GM12878 (cell line): Measurements from ENCODE around the gene FXYD6. TPM values are rescaled to one million over a fixed set of nuclear protein-coding genes. Genes with fewer than 3 reads are reported as not detected.

Experiments used
- ATAC-seq: fragments of 200-7000 bp; cut with Tn5 transposase; 3 replicates; pipeline ENCODE4 v1.9.1; 2020; ENCODE audit warnings: mild to moderate bottlenecking, moderate library complexity
- BruUV-seq: library from RNA; stranded (reverse); fragments of 400-500 nt; replicated peaks from 2 replicates; lab custom pipeline; 2021; lab: Mats Ljungman, UMichigan
- CTCF ChIA-PET: fragments of 300-600 bp; sonication (Branson Sonifier 250); formaldehyde crosslinking; extraction: SDS; loops from one replicate; lab custom pipeline; 2021; ENCODE audit warnings: inconsistent platforms; lab: Yijun Ruan, JAX
- POLR2A ChIA-PET: fragments of 350-600 bp; formaldehyde crosslinking; extraction: SDS; loops from one replicate; lab custom pipeline; 2021; ENCODE audit warnings: inconsistent platforms; lab: Charles Lee
- RAD21 ChIA-PET: fragments of 300-600 bp; sonication (Branson Sonifier 250); formaldehyde crosslinking; loops from one replicate; lab custom pipeline; 2023; ENCODE audit warnings: antibody characterized with exemption; ENCODE audit not compliant: unreplicated experiment; lab: Charles Lee
- SMC1A ChIA-PET: fragments of 300-600 bp; sonication (Branson Sonifier 250); formaldehyde crosslinking; loops from one replicate; lab custom pipeline; 2023; ENCODE audit not compliant: unreplicated experiment, uncharacterized antibody; lab: Charles Lee
- DNase-seq: peaks from one replicate; pipeline ENCODE4 v3.0.0-alpha.2; 2011; ENCODE audit warnings: low read depth, low spot score
- FAIRE-seq: peaks from 3 replicates; lab custom pipeline; 2011; peaks lifted over from hg19 to GRCh38; lab: Jason Lieb, UNC
- H2AFZ ChIP-seq: 2 replicates; pipeline ENCODE4 v1.6.0; 2011; ENCODE audit warnings: low read depth, low read length, control low read depth; ENCODE audit not compliant: control insufficient read depth
- H3K27ac ChIP-seq: 2 replicates; pipeline ENCODE4 v1.5.1; 2011; ENCODE audit warnings: control low read depth; ENCODE audit not compliant: control insufficient read depth, insufficient read depth
- H3K27me3 ChIP-seq, 2 experiments: replicated peaks in 1 of 2; 2 replicates each; pipeline versions ENCODE4 v1.6.0 to v1.6.1; 2011; ENCODE audit warnings: low read length in 1 of 2; ENCODE audit not compliant: control insufficient read depth in 2 of 2, insufficient read depth in 2 of 2
- H3K36me3 ChIP-seq, 2 experiments: 2 replicates each; pipeline ENCODE4 v1.5.1; 2011; ENCODE audit warnings: low read length in 1 of 2; ENCODE audit not compliant: control insufficient read depth in 2 of 2, insufficient read depth in 2 of 2
- H3K4me1 ChIP-seq: 2 replicates; pipeline ENCODE4 v1.6.1; 2011; ENCODE audit warnings: mild to moderate bottlenecking, low read length, moderate library complexity, mixed read lengths; ENCODE audit not compliant: control insufficient read depth, insufficient read depth
- H3K4me2 ChIP-seq: 2 replicates; pipeline ENCODE4 v1.6.0; 2011; ENCODE audit warnings: control low read depth; ENCODE audit not compliant: control insufficient read depth, insufficient read depth
- H3K4me3 ChIP-seq: fragments of 200-600 bp; sonication (generic); 2 replicates; pipeline ENCODE4 v1.5.1; 2016
- H3K79me2 ChIP-seq: 2 replicates; pipeline ENCODE4 v1.6.0; 2011; ENCODE audit warnings: low read length; ENCODE audit not compliant: control insufficient read depth, insufficient read depth
- H3K9ac ChIP-seq: 2 replicates; pipeline ENCODE4 v1.8.0; 2011; ENCODE audit warnings: low read length, control low read depth, mixed read lengths; ENCODE audit not compliant: control insufficient read depth, insufficient read depth
- H3K9me3 ChIP-seq: replicated peaks from 3 replicates; pipeline ENCODE4 v1.5.1; 2011; ENCODE audit warnings: mild to moderate bottlenecking, low read length; ENCODE audit not compliant: control insufficient read depth, insufficient read depth
- H4K20me1 ChIP-seq: 2 replicates; pipeline ENCODE4 v1.6.0; 2011; ENCODE audit not compliant: control insufficient read depth, insufficient read depth
- ATF2 ChIP-seq: IDR thresholded peaks from 2 replicates; pipeline ENCODE4 v1.6.1; 2012; ENCODE audit warnings: low read length, inconsistent platforms
- CBX3 ChIP-seq: fragments of 200-600 bp; sonication (generic); IDR thresholded peaks from 2 replicates; pipeline ENCODE4 v1.6.1; 2016; ENCODE audit warnings: low read depth, borderline replicate concordance
- HDAC2 ChIP-seq: fragments of 200-600 bp; sonication (generic); IDR thresholded peaks from 2 replicates; pipeline ENCODE4 v1.6.1; 2017
- IKZF1 ChIP-seq: fragments of 450-650 bp; conservative IDR thresholded peaks from 2 replicates; pipeline ENCODE4 v1.6.1; 2017; ENCODE audit warnings: antibody characterized with exemption, mild to moderate bottlenecking
- PRDM15 ChIP-seq: fragments of 450-650 bp; formaldehyde crosslinking; IDR thresholded peaks from 2 replicates; pipeline ENCODE4 v1.4.0; 2020; ENCODE audit warnings: mild to moderate bottlenecking, moderate library complexity
- RAD21 ChIP-seq: IDR thresholded peaks from 2 replicates; pipeline ENCODE4 v1.6.1; 2011; ENCODE audit warnings: mild to moderate bottlenecking, low read depth, low read length, moderate library complexity; ENCODE audit not compliant: insufficient read depth
- RB1 ChIP-seq: fragments of 450-650 bp; formaldehyde crosslinking; IDR thresholded peaks from 2 replicates; pipeline ENCODE4 v1.6.1; 2017; ENCODE audit warnings: mild to moderate bottlenecking, borderline replicate concordance
- SRF ChIP-seq, 2 experiments: IDR thresholded peaks; 2 replicates each; pipeline ENCODE4 v1.6.1; 2011; ENCODE audit warnings: low read depth in 2 of 2, low read length in 2 of 2, mild to moderate bottlenecking in 1 of 2, moderate library complexity in 1 of 2
- STAT1 ChIP-seq: fragments of 450-650 bp; conservative IDR thresholded peaks from 2 replicates; pipeline ENCODE4 v1.6.1; 2014; ENCODE audit warnings: antibody characterized with exemption, mild to moderate bottlenecking
- WGBS: methylation state at CpG from one replicate; pipeline ENCODE4 v1.1.6; 2016; ENCODE audit warnings: low lambda C conversion rate; ENCODE audit not compliant: insufficient replicate concordance, insufficient coverage; ENCODE audit errors: missing lambda C conversion rate; 5-methylcytosine and 5-hydroxymethylcytosine counted together
- in situ Hi-C: fragments of 300-500 bp; cut with MboI; formaldehyde crosslinking; loops from 9 replicates; pipeline ENCODE4 v1.14.3; 2018; ENCODE audit warnings: mixed read lengths
- intact Hi-C: fragments of 100-400 bp; cut with micrococcal nuclease; formaldehyde crosslinking; loops from one replicate; pipeline ENCODE4 v1.14.2; 2022; ENCODE audit not compliant: unreplicated experiment
- polyA plus RNA-seq, 11 experiments: library from polyadenylated mRNA; depleted of rRNA in 4 of 11; unstranded in 6 of 11; stranded (reverse) in 5 of 11; fragments of >200 nt; fragmentation: Nextera tagmentation in 4 of 11; fragmentation: Illumina TruSeq in 1 of 11; extraction: Ambion mirVana in 4 of 11; extraction: Trizol in 1 of 11; gene quantifications; 1 replicate in 1 of 11; 2 replicates in 10 of 11; pipeline versions ENCODE4 v1.2.1 to v1.2.3, GENCODE V29; 2011 to 2016; ENCODE audit warnings: inconsistent platforms in 2 of 11, missing spikeins in 2 of 11, low read depth in 1 of 11
- total RNA-seq, 4 experiments: library from RNA; depleted of rRNA in 3 of 4; stranded (reverse); fragments of >200 nt in 3 of 4; fragmentation: Illumina TruSeq in 1 of 4; extraction: Trizol in 1 of 4; gene quantifications; 2 replicates each; pipeline versions ENCODE4 v1.2.1 to v1.2.3, GENCODE V29; 2013 to 2021

Gene FXYD6
- total and polyA plus RNA-seq, 10 of the 15 experiments (the other 5 are each of a cell fraction or from before 2014, with no cell fraction given), result 0.09 to 2.0 (median 0.23) TPM; not detected in 2

GRCh38 chr11:117826190-117826570 is 50.3 kb downstream of the FXYD6 start:
- no peak for ATAC-seq
- Histone ChIP-seq H4K20me1 (no peaks in the 10 kb centered on the region), H3K9ac (no peak overlapping the region), H3K4me2 (no peak overlapping the region), H3K4me1 (peaks cover 17% of the 10 kb centered on the region), H3K27me3 (no peaks in the 10 kb centered on the region), H3K79me2 (no peaks in the 10 kb centered on the region), H2AFZ (no peak overlapping the region), H3K4me3 (no peak overlapping the region), H3K9me3 (no peaks in the 10 kb centered on the region), H3K27ac (no peak overlapping the region), H3K36me3 (no peaks in the 10 kb centered on the region)
- 22% methylated on average over 10 of the region's 10 CpGs for WGBS
- in situ Hi-C loops, result no loop called here
- TF ChIP-seq RB1, result no peak
- TF ChIP-seq IKZF1, result no peak
- TF ChIP-seq PRDM15 (CRISPR knock-in tag), result no peak
- TF ChIP-seq ATF2, result no peak
- TF ChIP-seq STAT1, result no peak
- no peak for TF ChIP-seq SRF (IDR thresholded peaks at IDR 0.05; ENCODE audit: low read depth in 2 of 2, low read length in 2 of 2)
- TF ChIP-seq RAD21, result no peak
- no peak for TF ChIP-seq HDAC2
- no peak for TF ChIP-seq CBX3
- CTCF ChIA-PET, result interaction anchor here (0.6 to 16.0 kb wide), 6 partner anchors 19 to 643 kb away, joined by 3 to 503 read pairs (median 52); no protein-coding TSS in a partner anchor
- no TSS peak for BruUV-seq
- RAD21 ChIA-PET, result interaction anchor here (0.8 to 22.6 kb wide), 4 partner anchors 9 to 227 kb away, joined by 3 to 393 read pairs (median 94); no protein-coding TSS in a partner anchor
- intact Hi-C loops, result no loop called here
- FAIRE-seq, result no peak
- no peak for DNase-seq
- SMC1A ChIA-PET, result interaction anchor here (1.2 to 9.6 kb wide), 6 partner anchors 8 to 227 kb away, joined by 3 to 98 read pairs (median 12); no protein-coding TSS in a partner anchor
- POLR2A ChIA-PET, result interaction anchor here (0.7 to 3.2 kb wide), 2 partner anchors 120 to 125 kb away, joined by 3 to 16 read pairs; no protein-coding TSS in a partner anchor
